Stimulated activated CD4-positive, alpha-beta T cell treated with anti-CD3 and anti-CD28 coated beads, Interleukin-1b, Interleukin-23, amount 100 ng/mL, for 24 hours (primary cell): ENCODE measurements around the gene PRKCQ.

Experiments used
- DNase-seq, 4 experiments: peaks; one replicate each; pipeline ENCODE4 v3.0.0-alpha.2; 2020; ENCODE audit warnings: low read depth in 4 of 4, low spot score in 1 of 4

The PRKCQ gene

DNA sequence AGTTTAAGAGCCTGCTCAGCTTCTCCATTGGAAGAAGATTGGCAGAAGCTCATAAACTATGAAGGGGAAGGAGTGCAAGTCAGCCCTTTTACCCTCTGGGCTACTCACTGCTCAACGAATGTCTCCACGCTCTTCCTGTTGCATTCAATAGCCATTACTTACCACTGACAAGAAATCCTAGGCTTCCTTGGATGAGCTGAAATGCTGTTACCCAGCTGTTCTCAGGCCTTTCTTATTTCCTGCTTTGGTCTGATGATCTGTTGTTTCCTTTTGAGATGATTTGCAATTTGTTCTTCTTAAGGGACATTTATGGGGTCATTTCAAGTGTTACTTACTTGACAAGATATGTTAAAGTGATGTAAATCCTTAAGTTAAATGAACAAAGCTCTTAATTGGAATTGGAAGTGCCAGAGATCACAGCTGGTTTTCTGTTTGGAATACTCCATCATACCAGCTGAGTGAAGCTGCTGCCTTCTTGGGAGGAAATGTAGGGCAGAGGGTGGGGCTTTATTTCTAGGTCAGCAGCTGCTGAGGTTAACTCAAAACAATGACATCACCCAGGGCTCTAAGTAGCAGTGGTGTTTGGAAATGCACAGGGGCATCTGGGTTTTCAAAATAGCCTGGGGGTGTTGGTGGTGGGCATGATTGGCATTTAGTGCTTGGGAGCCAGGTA is 170.0 kb downstream of the PRKCQ start:
- no peak for DNase-seq

DNA sequence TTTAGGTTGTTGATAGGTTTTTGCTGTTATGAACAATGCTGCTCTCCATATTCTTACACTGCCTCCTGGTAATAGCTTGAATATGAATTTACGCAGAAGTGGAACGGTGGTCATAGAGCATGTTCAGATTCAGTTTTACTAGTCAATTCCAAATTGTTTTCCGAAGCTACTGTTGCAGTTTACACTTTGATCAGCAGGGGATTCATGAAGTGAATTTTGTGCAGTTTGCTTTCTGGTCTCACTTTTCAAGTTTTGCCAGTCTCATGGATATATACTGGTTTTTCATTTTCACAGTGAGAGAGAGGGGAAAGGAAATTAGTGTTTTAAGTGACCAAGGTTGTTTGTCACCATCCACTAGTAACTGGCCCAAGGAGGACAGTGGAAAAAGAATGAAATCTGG is 171.3 kb downstream of the PRKCQ start:
- DNase-seq: no peak

DNA sequence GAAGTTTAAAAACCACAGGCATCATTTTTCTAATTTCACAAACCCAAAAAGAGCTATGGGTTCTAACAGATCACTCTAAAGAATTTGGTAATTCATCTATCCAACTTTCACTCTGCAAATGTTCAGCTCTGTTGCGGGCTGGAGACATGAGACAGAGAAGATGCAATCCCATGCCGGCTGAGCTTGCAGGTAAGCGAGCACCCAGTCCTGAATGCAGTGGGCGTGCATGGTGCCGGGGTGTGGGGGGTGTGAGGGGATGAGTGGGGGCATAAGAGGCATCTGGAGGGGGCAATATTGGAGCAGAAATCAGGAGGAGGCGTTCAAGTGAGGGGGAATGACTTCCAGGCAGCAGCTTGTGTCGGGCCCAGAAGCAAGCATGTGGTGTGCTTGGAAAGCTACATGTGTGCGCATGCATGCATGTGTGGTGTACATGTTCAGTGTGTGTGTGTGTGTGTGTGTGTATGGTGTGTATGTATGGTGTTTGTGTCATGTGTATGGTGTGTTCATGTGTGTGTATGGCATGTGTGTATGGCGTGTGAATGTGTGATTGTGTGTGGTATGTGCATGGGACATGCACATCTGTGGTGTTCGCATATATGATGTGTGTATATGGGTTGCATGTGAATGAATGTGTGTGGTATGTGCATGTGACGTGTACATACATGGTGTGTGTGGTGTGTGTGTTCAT is 172.9 kb downstream of the PRKCQ start:
- DNase-seq: no peak

DNA sequence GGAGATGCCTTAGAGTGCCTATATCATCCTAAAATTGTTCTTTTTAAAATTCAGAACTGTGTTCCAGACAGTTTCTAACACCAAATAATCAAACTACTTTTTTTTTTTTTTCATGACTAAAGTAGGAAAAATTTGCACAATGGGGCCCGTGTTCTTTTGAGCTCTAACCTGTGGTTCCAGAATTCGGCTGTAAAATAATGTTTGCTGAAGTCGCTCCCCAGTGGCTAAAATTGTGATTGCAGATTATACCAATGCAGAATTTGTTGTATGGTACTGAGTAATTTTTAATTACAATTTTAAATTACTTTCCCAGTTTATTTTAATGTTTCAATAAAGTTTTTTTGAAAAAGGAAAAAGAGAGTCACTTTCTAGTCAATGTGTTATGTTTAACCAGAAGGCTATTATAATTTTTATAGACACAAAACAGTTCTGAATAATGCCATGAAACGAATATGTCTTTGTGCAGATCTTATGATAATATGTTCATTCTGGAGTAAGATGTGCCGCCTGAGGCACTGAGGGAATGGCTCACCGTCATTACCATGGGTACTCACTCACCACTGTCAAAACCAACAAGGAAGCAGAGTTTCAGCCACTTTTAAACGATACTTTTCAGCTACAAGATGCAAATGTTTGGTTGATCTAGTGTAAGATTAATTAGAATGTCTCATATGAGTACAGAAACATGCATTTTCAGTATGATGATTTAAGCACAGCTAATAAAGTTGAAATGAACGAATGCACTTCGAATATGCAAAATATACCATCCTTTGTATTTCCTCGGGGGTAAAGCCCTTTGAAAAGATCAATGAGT is 173.6 kb downstream of the PRKCQ start:
- DNase-seq: no peak

DNA sequence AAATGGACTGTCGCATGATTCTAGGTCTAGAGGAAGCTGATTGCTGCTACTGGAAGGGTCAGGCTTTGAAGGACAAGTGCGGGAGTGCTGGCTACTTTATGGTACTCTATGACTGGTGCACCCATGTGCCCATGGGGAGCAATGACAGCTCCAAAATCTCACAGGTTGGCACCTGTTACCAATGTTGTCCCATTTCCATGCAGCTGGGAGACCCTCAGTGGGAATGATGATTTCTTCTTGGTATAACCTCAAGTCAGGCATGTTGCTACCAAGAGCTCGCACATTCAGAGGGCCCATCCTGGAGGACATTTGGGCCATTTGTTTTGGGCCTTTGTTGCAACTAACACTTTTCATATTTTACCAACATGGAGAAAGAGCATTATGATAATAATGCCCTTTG is 174.4 kb downstream of the PRKCQ start:
- DNase-seq: no peak

DNA sequence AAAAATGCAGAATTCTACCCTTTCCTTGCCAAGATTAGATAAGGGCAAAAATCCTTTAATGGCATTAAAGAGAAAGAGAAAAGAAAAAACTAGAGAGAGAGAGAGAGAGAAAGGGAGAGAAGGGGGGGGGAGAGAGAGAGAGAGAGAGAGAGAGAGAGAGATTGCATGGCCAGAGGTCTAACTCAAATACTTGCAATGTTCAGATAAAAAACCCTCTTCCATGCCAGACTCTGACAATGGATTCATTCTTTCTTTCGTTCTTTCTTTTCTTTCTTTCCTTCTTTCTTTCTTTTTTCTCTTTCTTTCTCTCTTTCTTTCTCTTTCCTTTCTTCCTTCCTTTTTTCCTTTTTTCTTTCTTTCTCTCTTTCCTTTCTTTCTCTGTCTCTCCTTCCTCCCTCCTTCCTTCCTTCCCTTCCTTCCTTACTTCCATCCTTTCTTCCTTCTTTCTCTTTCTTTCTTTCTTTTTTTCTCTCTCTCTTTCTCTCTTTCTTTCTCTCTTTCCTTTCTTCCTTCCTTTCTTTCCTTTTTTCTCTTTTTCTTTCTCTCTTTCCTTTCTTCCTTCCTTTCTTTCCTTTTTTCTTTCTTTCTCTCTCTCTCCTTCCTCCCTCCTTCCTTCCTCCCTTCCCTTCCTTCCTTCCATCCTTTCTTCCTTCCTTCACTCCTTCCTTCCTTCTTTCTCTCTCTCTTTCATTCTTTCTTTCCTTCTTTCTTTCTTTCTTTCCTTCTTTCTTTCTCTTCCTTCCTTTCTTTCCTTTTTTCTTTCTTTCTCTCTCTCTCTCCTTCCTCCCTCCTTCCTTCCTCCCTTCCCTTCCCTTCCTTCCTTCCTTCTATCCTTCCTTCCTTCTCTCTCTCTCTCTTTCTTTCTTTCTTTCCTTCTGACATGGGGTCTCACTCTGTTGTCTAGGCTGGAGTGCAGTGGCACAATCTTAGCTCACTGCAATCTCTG is 175.7 kb downstream of the PRKCQ start:
- no peak for DNase-seq

DNA sequence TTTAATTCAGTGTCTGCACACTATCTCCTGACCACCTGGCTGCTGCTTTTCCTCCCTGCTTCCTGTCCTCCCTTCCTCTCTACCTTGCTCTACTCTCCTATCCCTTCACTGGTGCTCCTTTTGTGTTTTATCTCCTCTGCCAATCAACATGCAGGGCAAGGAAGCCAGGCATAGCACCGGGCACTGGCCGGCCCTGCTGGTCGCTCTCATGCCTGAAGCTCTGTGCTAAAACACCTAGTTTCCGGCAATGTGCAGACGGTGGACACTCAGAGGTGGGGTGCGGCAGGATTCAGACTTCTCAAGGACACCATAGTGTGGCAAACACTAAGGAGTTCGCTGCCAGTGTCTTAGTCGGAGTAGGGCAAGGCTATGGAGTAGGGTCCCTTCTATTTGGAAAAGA is 177.1 kb downstream of the PRKCQ start:
- DNase-seq: no peak

DNA sequence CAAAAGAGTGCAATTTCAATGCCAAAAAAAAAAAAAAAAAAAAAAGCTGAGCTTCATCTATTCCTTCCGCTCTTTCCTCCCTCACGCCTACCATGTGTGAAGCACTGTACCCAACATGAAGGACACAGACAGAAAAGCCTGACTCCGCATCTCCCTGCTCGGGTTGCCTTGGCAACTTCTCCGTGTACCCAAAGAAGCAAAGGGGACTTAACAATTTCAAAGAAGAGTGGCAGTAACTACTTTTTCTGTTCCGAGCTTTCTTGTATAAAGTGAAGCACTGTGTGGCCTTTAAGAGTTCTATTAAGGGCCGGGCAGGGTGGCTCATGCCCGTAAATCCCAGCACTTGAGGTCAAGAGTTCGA is 177.7 kb downstream of the PRKCQ start:
- no peak for DNase-seq

DNA sequence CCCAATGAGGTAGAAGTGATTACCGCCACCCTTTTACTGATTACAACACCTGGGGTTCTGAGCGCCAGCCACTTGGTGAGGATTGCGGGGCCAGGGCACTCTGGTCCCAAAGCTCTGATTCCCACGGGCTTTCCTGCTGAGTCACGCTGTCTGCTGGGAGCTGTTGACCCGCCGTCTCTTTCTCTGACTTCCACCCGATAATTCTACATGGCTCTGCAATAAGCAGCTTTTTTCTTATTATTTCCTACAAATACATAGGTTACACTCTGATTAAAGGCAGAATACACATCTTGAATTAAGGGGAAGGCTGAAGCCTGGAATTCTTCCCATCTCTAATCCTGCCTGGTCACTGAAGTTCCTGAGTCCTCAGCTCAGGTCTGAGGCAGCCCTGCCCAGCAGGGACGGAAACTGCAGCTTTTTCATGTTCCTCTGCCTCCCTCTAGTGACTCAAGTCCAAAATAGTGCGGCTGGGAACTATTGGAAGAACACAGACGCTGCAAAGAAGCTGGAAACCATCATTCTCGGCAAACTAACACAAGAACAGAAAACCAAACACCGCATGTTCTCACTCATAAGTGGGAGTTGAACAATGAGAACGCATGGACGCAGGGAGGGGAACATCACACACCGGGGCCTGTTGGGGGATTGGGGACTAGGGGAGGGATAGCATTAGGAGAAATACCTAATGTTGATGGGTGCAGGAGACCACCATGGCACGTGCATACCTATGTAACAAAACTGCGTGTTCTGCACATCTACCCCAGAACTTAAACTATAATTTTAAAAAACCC is 178.3 kb downstream of the PRKCQ start:
- peak in 1 of 4 experiments; percentile 34 for DNase-seq

DNA sequence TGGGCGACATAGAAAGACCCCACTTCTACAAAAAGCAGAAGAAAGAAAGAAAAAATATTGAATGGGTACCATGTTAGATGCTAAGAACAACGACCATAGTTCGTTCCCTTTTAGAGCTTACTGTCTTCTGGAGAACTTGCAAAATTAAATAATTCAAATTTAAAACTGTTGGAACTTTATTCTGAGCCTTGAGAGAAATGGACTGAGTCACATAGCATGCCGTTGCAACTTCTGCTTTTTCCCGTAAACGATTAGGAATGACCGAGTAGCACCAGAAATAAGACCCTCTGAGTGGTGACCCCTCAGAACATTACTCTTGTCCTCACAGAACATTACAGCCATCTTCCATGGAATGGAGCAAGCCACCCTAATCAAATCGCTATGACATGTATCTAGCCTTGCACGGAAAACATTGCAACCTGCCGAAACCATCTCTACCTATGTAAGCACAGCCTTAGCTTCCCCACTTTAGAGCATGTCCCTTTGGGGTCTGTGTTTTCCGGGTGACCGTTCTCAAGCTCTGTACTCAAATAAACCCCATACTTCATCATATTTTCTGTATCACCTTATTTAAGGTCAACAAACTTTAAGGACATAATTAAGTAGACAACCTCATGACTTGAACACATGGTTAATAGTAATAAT is 179.1 kb downstream of the PRKCQ start:
- DNase-seq: no peak

DNA sequence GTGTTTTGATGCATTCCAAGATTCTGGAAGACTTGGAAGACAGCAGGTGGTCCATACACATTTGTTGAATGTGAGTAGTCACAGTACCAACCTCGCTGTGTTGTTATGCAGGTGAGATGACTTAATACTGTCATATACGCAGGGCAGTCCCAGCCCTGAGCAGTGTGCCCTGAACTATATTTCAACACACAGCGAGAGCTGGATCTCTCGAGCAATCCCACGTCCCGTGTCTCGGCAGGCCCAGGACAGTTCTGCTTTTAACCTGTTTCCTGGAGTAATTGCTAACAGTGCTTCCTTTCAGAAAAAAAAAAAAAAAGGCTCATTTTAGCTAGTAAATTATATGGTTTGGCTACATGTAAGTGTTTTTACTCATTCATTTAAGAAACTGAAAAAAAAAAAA is 179.7 kb downstream of the PRKCQ start:
- DNase-seq: no peak

DNA sequence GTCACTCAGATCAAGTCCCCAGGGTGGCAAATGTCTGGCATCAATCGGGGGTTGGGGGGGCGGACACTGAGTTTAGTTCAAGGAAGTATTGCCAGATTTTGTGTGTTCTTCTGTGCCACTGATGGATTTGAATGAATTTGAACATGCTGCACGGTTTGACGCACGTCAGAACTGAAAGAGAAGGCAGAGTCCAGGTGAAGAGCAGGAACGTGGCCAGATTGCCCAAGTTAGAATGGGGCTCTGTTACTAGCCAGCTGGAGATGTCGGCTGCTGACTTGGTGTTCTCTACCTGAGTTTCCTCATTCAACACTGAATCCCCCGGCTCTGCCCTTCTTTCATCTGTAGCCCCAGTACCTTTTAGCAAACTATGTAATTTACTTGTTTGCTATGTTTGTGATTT is 180.2 kb downstream of the PRKCQ start:
- DNase-seq: no peak

DNA sequence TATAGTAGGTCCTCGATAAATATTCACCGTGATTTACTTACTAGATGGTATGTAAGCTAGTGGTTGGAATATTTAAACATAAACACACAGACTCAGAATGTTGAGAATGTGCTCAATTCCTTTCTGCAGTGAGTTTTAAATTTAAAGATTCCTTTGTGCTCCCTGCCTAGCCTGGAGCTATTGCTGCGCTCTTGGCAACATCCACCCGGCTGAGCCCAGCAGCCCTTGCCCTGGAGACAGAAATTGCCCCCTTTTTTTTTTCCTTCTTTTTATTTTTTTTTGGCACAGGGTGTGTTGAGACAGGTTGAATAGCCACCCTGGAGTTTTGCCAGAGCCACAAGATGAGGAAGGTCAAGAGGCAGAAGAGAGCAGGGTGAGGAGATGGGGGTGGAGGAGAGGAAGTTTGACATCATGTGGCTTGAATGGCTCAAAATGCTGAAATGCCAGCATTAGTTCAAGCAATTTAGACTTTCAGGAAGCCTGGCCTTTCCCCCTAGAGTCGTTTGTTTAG is 180.8 kb downstream of the PRKCQ start:
- no peak for DNase-seq

DNA sequence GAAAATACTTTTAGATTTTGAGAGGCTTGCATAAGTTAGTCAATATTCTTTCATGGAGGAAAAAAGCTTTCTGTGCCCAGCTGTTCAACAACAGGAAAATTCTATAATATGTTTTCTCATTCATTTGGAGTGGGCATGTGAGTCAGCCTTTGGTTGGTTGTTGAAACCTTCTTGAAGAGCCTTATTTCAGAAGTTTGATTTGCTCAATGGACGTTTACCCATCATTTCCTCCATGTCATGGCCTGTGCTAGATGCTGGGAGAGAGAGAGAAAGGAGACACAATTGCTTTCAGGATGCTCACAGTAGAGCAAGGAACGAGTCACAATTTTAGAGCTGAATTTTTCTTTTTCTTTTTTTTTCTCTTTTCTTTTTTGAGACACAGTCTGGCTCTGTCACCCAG is 181.7 kb downstream of the PRKCQ start:
- no peak for DNase-seq

DNA sequence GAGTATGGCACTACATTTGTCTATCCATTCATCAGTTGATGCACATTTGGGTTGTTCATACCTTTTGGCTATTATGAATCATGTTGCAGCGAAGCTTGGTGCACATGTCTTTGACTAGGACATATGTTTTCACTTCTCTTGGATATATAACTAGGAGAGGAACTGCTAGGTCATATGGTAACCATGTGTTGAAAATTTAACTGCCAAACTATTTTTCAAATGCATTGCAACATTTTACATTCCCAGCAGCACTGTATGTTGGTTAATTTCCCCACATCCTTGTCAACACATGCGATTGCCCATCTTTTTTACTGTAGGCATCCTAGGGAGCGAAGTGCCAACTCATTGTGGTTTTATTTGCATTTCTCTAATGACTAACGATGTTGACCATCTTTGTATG is 183.4 kb downstream of the PRKCQ start:
- no peak for DNase-seq

DNA sequence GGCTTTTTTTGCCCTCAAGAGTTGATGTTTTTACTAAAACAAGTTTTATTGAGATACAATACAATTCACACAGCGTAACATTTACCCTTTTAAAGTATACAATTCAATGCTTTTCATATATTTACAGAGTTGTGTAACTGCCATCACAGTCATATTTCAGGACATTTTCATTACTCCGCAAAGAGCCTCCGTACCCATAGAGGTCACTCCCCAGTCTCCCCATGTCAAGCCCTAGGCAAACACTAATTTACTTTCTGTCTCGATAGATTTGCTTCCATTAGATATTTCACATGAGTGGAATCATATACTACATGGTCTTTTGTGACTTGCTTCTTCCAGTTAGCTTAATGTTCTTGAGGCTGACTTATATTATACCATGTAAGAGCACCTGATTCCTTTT is 183.8 kb downstream of the PRKCQ start:
- no peak for DNase-seq

DNA sequence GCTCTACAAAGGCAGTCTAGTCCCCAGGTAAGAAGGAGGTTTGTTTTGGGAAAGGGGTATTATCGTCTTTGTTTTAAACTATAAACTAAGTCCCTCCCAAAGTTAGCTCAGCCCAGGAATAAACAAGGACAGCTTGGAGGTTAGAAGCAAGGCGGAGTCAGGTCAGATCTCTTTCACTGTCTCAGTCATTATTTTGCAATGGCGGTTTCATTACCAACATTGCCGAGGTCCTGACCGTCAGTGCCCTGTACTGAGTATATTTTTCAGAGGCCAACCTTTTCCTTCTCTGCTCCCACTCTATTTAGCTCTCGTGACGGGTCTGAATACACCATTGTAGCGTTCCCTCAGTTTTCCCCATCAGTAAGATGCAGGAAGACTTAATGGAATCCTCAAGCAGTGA is 184.5 kb downstream of the PRKCQ start:
- DNase-seq: no peak

DNA sequence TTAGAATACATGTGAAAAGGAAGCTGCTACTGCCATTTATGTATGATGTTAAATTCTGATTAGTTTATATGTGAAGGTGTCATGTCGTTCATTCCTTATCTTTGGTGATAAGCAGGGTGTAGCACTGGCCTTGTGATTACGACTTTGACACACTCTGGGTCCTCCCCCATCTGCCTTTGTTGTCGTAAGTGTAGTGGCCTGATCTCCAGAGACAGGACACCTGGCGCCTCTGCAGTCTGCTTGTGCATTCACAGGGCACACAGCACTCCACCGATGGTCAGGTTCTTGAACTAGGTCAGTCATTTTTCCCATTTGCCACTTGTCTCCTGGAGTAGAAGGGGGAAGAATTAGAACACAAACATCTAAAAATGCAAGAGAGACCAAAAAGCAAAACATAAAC is 186.0 kb downstream of the PRKCQ start:
- no peak for DNase-seq

DNA sequence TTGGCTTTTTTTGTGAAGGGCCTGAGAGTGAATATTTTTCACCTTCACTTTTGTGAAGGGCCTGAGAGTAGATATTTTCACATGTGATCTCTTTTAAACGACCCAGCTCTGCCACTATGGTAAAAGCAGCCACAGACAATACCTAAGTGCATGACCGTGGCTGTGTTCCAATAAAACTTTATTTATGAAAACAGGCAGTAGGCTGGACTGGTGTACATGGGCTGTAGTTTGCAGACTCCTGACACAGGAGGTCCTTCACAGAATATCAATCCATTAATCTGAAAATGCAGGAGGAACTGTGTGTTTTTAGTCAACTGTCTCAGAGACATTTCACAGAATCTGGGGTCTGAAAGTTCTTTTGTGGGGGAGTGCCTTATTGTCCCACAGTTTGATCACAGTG is 186.9 kb downstream of the PRKCQ start:
- no peak for DNase-seq
